KMS-11 (cell line): ENCODE data around the gene DNPH1.

Source experiments
- H2AFZ ChIP-seq: fragments of 200-600 bp; sonication (generic); 2 replicates; pipeline ENCODE4 v1.6.1; 2016; ENCODE audit warnings: antibody characterized with exemption, mixed run types, low read depth
- H3K27ac ChIP-seq: fragments of 200-600 bp; sonication (generic); 2 replicates; pipeline ENCODE4 v1.6.1; 2016; ENCODE audit warnings: mild to moderate bottlenecking, mixed run types
- H3K27me3 ChIP-seq: fragments of 200-600 bp; sonication (generic); 2 replicates; pipeline ENCODE4 v1.6.1; 2017; ENCODE audit warnings: mild to moderate bottlenecking, low read depth, mixed run types, moderate library complexity; ENCODE audit not compliant: insufficient read depth
- H3K36me3 ChIP-seq: fragments of 200-600 bp; sonication (generic); 2 replicates; pipeline ENCODE4 v1.6.1; 2017; ENCODE audit warnings: mild to moderate bottlenecking, mixed run types; ENCODE audit not compliant: insufficient read depth
- H3K4me1 ChIP-seq: fragments of 200-600 bp; sonication (generic); 2 replicates; pipeline ENCODE4 v1.6.1; 2016; ENCODE audit warnings: mild to moderate bottlenecking, low read depth, mixed run types; ENCODE audit not compliant: poor library complexity, severe bottlenecking
- H3K4me2 ChIP-seq: fragments of 200-600 bp; sonication (generic); 2 replicates; pipeline ENCODE4 v1.7.0; 2016; ENCODE audit warnings: mild to moderate bottlenecking, mixed run types
- H3K4me3 ChIP-seq: fragments of 200-600 bp; sonication (generic); IDR thresholded peaks from 2 replicates; pipeline ENCODE4 v1.6.1; 2017; ENCODE audit warnings: low read depth, low read length, mixed read lengths; ENCODE audit not compliant: insufficient read depth
- H3K79me2 ChIP-seq: fragments of 200-600 bp; sonication (generic); 2 replicates; pipeline ENCODE4 v1.6.1; 2016; ENCODE audit warnings: low read depth, mixed run types; ENCODE audit not compliant: insufficient read depth
- H3K9ac ChIP-seq: fragments of 200-600 bp; sonication (generic); 2 replicates; pipeline ENCODE4 v1.6.1; 2016; ENCODE audit warnings: mild to moderate bottlenecking, mixed run types
- H4K20me1 ChIP-seq: fragments of 200-600 bp; sonication (generic); 2 replicates; pipeline ENCODE4 v1.6.1; 2016; ENCODE audit warnings: mild to moderate bottlenecking, mixed run types; ENCODE audit not compliant: insufficient read depth
- CTCF ChIP-seq: fragments of 200-600 bp; sonication (generic); conservative IDR thresholded peaks from 2 replicates; pipeline ENCODE4 v1.6.1; 2017; ENCODE audit warnings: low read depth, mild to moderate bottlenecking, antibody characterized with exemption, low read length, moderate library complexity, mixed read lengths

Gene DNPH1

GRCh38 chr6:43248101-43248500 is 18.8 kb upstream of the DNPH1 start:
- no peak for TF ChIP-seq CTCF

GRCh38 chr6:43247114-43247999 is 18.1 kb upstream of the DNPH1 start:
- no peaks in the 10 kb centered on the region for H3K27me3 ChIP-seq
- no peaks in the 10 kb centered on the region for H3K79me2 ChIP-seq
- H3K36me3 ChIP-seq: no peaks in the 10 kb centered on the region
- peak overlapping the region; percentile 59 for H3K4me2 ChIP-seq
- H2AFZ ChIP-seq: peak overlapping the region; percentile 88
- peak overlapping the region; percentile 35 for H3K27ac ChIP-seq
- peak overlapping the region; percentile 69 for H3K9ac ChIP-seq
- H3K4me3 ChIP-seq: no peak overlapping the region
- TF ChIP-seq CTCF: no peak
- H4K20me1 ChIP-seq: no peaks in the 10 kb centered on the region
- peaks cover 13% of the 10 kb centered on the region for H3K4me1 ChIP-seq

More at GRCh38 chr6:43248101-43248500, 18.8 kb upstream of the DNPH1 start:
- no peaks in the 10 kb centered on the region for H3K79me2 ChIP-seq
- H3K4me2 ChIP-seq: peak overlapping the region; percentile 59
- H3K27ac ChIP-seq: peak overlapping the region; percentile 35; the same call in 1 of the 2 replicates
- no peaks in the 10 kb centered on the region for H4K20me1 ChIP-seq
- H2AFZ ChIP-seq: peak overlapping the region; percentile 88
- peak overlapping the region; percentile 69; the same call in 1 of the 2 replicates for H3K9ac ChIP-seq
- H3K36me3 ChIP-seq: no peaks in the 10 kb centered on the region
- H3K27me3 ChIP-seq: no peaks in the 10 kb centered on the region
- no peak overlapping the region for H3K4me3 ChIP-seq
- peaks cover 13% of the 10 kb centered on the region for H3K4me1 ChIP-seq

GRCh38 chr6:43246301-43247113 is 17.2 kb upstream of the DNPH1 start:
- TF ChIP-seq CTCF: no peak
- Histone ChIP-seq H3K9ac (peak overlapping the region; percentile 69), H3K27ac (peak overlapping the region; percentile 35), H3K4me3 (no peak overlapping the region), H3K4me1 (peaks cover 13% of the 10 kb centered on the region), H3K79me2 (no peaks in the 10 kb centered on the region), H4K20me1 (no peaks in the 10 kb centered on the region), H3K4me2 (peak overlapping the region; percentile 59), H3K27me3 (no peaks in the 10 kb centered on the region), H2AFZ (peak overlapping the region; percentile 88), H3K36me3 (no peaks in the 10 kb centered on the region)

- Histone ChIP-seq H2AFZ (no peak overlapping the region), H4K20me1 (no peaks in the 10 kb centered on the region), H3K27me3 (no peaks in the 10 kb centered on the region), H3K9ac (no peak overlapping the region), H3K4me3 (no peak overlapping the region), H3K27ac (no peak overlapping the region), H3K36me3 (no peaks in the 10 kb centered on the region), H3K4me2 (no peak overlapping the region), H3K79me2 (no peaks in the 10 kb centered on the region), H3K4me1 (peaks cover 13% of the 10 kb centered on the region)
- TF ChIP-seq CTCF: no peak
Observed at GRCh38 chr6:43243664-43244321, 14.5 kb upstream of the DNPH1 start.
